Stimulated activated CD4-positive, alpha-beta T cell treated with anti-CD3 and anti-CD28 coated beads, Interleukin-4, amount 100 ng/mL, for 4 hours (primary cell): ENCODE results near the gene CD82.

ENCODE experiments used
- DNase-seq, 2 experiments: peaks; one replicate each; pipeline ENCODE4 v3.0.0-alpha.2; 2020

The CD82 gene

GRCh38 chr11:44577231-44577830 is 11.9 kb downstream of the CD82 start:
- no peak for DNase-seq

- no peak for DNase-seq
These were observed 12.8 kb downstream of the CD82 start for GRCh38 chr11:44578279-44578678.

- no peak for DNase-seq
These were observed 13.9 kb downstream of the CD82 start for GRCh38 chr11:44579302-44579761.

- no peak for DNase-seq
These were observed 15.2 kb downstream of the CD82 start for GRCh38 chr11:44580701-44581100.

- no peak for DNase-seq
These were observed 15.8 kb downstream of the CD82 start for GRCh38 chr11:44581246-44581645.

- DNase-seq, result no peak
These were observed 17.3 kb downstream of the CD82 start for GRCh38 chr11:44582641-44583352.

GRCh38 chr11:44583353-44583669 is 17.8 kb downstream of the CD82 start:
- no peak for DNase-seq

GRCh38 chr11:44585421-44585820 is 20.0 kb downstream of the CD82 start:
- no peak for DNase-seq

GRCh38 chr11:44589301-44589700 is 23.8 kb downstream of the CD82 start:
- DNase-seq, result no peak

GRCh38 chr11:44590769-44591168 is 25.3 kb downstream of the CD82 start:
- DNase-seq, result no peak

GRCh38 chr11:44591557-44591956 is 26.1 kb downstream of the CD82 start:
- no peak for DNase-seq

GRCh38 chr11:44592125-44592940 is 26.9 kb downstream of the CD82 start:
- no peak for DNase-seq

- no peak for DNase-seq
These were observed 27.8 kb downstream of the CD82 start for GRCh38 chr11:44593251-44593650.

GRCh38 chr11:44595006-44595405 is 29.5 kb downstream of the CD82 start:
- DNase-seq, result no peak

- no peak for DNase-seq
These were observed 30.5 kb downstream of the CD82 start for GRCh38 chr11:44595964-44596381.

- DNase-seq, result peak; percentile 41 to 73
These were observed 31.2 kb downstream of the CD82 start for GRCh38 chr11:44596525-44597276.

GRCh38 chr11:44597358-44598012 is 32.0 kb downstream of the CD82 start:
- DNase-seq, result no peak

GRCh38 chr11:44598831-44599230 is 33.4 kb downstream of the CD82 start:
- no peak for DNase-seq

GRCh38 chr11:44600261-44600660 is 34.8 kb downstream of the CD82 start:
- DNase-seq, result no peak

- DNase-seq, result no peak
These were observed 35.4 kb downstream of the CD82 start for GRCh38 chr11:44600839-44601383.

GRCh38 chr11:44601471-44602370 is 36.3 kb downstream of the CD82 start:
- peak; percentile 27 to 35 for DNase-seq
